Fibroblast of skin of right quadriceps (primary cell): Measurements from ENCODE around the gene NOVA1.
"Not testable (repeated sequence)": the region's sequence is repeated elsewhere in the genome, so short reads cannot be mapped to it uniquely, and the experiment has no call there.

Source experiments
- DNase-seq: peaks from one replicate; pipeline ENCODE4 v3.0.0-alpha.2; 2013

Gene NOVA1, protein sequence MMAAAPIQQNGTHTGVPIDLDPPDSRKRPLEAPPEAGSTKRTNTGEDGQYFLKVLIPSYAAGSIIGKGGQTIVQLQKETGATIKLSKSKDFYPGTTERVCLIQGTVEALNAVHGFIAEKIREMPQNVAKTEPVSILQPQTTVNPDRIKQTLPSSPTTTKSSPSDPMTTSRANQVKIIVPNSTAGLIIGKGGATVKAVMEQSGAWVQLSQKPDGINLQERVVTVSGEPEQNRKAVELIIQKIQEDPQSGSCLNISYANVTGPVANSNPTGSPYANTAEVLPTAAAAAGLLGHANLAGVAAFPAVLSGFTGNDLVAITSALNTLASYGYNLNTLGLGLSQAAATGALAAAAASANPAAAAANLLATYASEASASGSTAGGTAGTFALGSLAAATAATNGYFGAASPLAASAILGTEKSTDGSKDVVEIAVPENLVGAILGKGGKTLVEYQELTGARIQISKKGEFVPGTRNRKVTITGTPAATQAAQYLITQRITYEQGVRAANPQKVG

DNA sequence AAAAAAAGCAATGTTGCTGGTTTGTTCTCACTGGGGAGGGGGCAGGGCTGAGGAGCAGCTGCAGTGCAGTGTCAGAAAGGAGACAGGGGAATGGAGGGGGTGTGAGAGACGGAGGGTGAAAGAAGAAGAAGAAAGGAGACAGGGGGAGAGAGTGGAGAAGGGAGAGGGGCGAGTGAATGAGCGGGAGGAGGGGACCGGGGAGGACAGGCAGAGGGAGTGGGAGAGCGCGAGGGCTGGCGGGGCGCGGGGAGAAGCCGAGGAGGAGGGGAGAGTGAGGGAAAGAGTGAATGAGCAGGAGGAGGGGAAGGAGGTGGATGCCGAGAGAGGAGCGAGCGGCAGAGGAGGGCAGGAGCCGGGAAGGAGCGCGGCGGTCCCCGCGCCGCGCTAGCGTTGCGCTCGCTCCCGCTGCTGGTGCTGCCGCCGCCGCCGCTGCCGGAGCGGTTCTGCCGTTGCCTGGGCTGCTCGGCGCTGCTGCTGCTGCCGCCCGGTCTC is at the start of gene NOVA1:
Gene NOVA1 (minus strand): TSS at position 445 of the 492 bp plus-strand sequence. CDS start 597 bp downstream, outside the sequence.
- DNase-seq, result no peak

DNA sequence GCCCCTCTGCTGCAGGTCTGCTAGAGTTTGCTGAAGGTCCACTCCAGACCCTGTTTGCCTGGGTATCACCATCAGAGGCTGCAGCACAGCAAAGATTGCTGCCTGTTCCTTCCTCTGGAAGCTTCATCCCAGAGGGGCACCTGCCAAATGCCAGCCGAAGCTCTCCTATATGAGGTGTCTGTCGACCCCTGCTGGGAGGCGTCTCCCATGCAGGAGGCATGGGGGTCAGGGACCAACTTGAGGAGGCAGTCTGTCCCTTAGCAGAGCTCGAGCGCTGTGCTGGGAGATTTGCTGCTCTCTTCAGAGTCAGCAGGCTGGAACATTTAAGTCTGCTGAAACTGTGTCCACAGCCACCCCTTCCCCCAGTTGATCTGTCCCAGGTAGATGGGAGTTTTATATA is 47.2 kb upstream of the NOVA1 start:
- not testable (repeated sequence) for DNase-seq

DNA sequence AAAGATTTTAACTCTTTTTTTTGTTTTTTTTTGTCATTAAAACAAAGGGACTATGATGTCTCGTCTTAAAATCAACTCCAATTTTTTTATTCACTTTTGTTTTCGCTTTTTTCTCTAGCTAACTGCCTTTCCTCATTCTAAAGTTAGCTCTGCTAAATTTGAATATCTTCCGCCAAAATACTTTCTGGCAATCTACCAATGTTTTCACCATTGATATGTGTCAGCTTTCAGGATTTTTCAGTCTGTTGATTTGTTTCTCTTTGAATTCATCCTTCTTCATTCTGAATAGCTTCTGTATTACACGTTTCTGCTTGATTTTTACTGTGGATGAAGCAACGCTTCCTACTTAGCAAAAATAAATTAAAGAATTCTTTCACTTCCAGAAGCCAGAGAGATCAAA is 38.7 kb upstream of the NOVA1 start:
- no peak for DNase-seq

DNA sequence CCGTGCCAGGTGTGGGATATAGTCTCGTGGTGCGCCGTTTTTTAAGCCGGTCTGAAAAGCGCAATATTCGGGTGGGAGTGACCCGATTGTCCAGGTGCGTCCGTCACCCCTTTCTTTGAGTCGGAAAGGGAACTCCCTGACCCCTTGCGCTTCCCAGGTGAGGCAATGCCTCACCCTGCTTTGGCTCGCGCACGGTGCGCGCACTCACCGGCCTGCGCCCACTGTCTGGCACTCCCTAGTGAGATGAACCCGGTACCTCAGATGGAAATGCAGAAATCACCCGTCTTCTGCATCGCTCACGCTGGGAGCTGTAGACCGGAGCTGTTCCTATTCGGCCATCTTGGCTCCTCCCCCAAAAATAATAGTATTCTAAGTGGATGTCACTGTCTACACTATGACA is 37.1 kb upstream of the NOVA1 start:
- not testable (repeated sequence) for DNase-seq

DNA sequence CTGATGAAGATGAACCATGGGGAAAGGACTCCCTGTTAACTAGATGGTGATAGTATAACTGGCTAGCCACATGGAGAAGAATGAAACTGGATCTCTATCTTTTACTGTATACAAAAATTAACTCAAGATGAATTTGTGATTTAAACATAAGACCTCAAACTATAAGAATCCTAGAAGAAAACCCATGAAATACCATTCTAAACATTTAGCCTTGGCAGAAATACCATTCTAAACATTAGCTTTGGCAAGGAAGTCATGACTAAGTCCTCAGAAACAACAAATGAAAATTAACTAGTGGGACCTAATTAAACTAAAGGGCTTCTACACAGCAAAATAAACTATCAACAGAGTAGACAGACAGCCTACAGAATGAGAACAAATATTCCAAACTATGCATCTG is 28.4 kb upstream of the NOVA1 start:
- peak; percentile 46 for DNase-seq

DNA sequence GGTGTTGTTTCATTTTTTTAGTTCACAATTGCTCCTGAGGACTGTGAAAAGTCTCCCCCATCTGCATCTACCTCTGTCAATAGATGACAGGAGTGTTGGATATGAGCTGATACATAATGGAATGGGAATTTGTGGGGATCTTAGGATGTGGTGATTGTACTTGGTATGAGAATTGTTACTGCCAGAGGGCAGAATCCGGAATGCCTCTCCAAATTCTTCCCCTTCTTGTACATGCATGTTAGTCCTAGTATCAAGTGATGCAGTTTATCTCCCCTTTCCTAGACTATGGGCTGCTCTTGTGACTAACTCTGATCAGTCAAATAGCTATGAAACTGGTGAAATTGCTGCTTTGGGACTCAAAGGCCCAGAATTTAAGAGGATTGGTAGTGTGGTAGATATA is 24.8 kb upstream of the NOVA1 start:
- DNase-seq, result peak; percentile 31

DNA sequence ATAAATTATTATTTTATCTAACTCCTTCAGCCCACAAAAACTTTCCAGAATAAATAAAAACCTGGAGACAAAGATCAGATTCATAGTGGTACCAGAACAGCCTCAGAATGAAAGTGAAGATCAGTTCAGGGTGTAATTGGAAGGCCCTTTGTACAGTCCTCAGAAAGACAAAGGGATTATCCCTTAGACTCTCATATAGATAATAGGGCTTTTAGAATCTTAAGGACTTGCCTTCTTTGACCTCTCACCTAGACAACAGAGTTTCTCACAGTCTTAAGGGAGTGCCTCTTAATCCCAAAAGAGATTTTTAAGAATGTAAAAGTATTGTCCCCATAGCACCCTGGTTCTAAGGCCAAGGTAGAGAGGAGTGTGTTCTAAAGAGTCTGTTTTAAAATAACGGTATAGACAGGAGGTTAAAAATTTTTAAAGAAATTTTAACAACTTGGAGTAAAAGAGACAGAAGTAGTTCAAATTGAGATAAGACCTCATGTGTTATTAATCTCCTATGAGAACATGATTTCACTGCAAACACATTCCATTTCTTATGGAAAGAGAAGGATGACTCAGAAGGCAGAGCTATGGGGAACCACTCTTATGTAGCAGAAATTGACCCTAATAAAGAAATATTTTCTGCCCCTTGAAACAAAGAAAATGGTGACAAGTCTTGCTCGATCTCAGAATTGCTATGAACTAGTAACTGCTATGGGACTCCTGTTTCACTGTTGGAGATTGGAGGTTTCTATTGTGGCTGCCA is 24.2 kb upstream of the NOVA1 start:
- peak; percentile 78 for DNase-seq

DNA sequence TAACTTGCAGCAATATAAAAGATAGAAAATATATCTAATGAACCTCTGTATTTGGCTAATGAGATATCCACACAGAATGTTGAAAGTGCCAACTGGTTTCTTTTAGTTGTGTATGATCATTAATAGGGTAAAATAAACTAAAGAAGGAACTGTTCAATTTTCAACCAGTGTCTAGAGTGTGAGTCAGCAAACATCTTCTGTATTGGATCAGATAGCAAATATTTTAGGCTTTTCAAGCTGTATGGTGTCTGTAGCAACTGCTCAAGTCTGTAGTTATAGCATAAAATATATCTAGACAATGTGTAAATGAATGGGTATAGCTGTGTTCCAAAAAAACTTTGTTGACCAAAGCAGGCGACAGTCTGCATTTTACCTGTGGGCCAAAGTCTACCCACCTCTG is 23.5 kb upstream of the NOVA1 start:
- peak; percentile 41 for DNase-seq

DNA sequence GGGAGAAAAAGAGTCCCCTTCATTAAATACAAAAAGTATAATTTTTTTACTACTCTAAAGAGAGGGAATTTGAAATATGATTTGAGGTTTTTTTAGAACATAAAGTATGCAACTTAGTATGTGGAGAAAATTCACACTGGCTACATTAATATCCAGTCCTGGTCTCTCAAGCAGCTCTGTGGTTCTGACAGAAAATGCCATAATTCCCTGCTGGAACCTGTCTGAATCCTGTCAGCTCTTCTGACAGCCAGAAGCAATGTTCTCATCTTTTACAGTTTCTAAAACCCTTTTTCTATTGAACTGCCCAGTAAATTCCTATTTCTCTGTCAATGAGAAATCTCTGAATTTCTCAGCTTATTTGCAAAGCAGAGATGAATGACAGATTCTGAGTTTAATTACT is 13.4 kb upstream of the NOVA1 start:
- DNase-seq, result no peak

DNA sequence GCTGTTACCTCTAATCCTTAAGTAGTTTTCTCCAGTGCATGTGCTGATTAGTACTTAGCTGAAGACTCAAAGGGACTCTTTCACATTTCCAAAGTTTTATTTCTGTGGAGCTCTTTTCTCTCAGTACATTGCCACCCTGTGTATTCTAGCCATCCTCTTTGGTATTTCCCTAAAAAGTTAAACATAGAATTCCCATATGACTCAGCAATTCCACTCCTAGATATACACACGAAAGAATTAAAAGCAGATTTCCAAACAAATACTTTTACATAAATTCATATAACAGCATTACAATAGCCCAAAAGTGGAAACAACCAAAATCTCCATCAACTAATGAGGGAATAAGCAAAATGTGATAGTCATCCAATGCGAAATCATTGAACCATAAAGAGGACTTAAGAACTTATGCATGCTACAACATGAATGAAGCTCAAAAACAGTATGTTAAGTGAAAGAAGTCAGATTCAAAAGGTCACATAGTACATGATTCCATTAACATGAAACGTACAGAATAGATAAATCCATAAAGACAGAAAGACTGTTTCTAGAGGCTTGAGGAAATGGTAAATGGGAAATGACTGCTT is 9.0 kb upstream of the NOVA1 start:
- DNase-seq, result peak; percentile 67

DNA sequence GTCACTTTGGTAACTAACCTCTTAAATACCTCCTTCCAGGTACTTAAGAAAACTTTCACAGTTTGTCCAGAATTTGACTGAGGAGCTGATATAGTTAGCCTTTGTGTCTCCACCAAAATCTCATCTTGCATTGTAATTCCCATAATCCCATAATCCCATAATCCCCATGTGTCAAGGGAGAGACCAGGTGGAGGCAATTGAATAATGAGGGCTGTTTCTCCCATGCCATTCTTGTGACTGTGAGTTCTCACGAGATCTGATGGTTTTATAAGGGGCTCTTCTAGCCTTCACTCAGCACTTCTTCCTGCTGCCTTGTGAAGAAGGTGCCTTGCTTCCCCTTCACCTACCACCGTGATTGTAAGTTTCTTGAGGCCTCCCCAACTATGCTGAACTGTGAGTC is 7.8 kb upstream of the NOVA1 start:
- no peak for DNase-seq

DNA sequence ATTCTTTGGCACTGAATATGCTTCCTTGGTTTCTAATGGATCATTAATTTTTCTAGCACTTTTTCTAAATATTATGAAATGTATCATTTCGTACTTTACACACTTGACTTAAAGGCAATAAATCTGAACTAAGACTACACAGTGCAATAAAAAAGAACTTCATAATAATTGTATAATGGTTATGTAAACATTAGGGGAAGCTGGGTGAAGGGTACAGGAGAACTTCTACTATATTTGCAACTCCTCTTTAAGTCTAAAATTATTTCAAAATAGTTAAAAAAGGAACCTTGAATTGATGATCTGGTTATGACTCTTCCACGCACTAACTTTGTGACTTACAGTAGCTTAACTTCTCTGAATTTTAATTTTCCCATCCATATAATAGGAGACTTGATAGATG is 5.1 kb upstream of the NOVA1 start:
- no peak for DNase-seq

DNA sequence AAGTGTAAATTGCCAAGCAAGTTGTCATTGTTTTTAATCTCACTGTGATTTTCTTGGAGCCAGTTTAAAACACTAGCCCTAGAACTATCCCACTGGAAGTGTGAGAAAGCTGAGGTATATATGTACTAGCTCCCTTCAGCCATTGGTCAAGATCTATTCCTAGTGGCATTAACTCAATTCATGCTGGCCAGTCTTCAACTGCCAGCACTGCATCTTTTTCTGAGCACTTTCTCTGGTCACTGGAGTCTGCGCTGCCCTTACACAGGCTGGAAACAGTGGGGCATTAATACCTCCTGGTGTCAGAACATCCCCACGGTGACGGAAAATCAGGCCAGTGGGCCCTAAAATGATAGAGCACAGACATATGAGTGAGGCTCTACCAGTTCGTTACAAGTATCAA is 4.0 kb upstream of the NOVA1 start:
- no peak for DNase-seq

DNA sequence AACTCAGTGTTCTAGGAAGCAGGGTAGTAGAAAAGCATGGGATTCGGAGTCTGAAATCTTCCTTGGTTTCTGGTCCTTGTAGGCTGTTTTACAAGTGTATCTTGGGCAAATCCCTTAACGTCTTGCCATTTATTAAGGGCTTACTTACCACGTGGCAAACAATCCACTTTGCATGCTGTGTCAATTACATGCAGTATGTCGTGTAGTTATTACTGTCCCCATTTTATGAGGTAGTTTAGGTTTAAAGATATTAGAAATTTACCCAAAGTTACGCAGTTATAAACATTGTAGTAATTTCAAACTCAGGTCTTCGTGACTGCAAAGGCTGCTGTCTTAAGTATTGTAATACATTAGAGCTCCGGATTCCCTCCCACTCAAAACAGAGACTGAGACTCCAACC is 1.5 kb upstream of the NOVA1 start:
- DNase-seq, result no peak

DNA sequence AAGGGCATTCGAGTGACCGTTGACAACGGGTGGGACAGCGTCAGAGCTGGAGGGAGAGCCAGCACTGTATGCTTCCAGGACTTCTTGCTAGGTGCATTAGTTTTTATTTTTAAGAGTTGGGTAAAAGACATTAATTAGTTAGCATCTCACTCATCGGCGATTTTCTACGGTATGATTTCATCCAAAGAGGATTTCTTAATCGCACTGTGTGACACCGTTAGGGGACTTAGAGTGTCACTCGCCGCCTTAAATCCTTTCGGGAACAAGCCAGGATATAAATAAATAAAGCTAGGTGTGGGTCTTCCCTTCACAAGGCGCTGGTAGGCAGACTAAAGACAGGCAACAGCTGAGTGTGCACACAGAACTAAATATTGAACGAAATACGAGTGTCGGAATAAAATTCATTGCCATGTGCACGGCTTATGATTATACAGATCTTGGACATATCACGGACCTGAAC is 869 bp upstream of the NOVA1 start:
- DNase-seq, result no peak

DNA sequence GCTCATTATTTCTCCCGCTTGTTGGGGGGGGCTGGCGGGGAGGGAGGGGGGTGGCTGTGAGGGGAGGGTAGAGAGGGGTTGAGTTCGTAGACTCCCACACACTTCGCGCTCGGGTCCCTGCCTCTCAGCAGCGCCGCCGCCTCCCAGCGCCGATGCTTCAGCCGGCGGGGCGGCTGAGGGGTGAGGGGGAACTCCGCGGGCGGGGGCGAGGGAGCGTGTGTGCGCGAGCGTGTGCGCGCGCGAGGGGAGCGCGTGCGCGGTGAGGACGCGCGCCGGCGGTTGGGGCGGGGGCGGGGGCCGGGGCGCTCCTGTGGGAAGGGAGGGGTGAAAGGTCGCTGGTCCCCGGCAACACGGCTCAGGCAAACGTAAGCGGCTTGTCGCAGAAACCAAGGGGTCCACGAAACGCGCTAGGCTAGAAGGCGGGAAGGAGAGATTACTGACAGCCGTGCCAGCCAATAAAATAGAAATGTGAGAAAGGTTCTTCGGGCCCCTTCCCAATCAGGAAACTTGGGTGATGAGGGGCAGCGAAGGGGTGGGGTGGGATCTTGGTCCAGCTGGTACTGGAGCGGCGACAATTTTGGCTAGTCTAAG is 343 bp upstream of the NOVA1 start:
- DNase-seq, result peak; percentile 92

DNA sequence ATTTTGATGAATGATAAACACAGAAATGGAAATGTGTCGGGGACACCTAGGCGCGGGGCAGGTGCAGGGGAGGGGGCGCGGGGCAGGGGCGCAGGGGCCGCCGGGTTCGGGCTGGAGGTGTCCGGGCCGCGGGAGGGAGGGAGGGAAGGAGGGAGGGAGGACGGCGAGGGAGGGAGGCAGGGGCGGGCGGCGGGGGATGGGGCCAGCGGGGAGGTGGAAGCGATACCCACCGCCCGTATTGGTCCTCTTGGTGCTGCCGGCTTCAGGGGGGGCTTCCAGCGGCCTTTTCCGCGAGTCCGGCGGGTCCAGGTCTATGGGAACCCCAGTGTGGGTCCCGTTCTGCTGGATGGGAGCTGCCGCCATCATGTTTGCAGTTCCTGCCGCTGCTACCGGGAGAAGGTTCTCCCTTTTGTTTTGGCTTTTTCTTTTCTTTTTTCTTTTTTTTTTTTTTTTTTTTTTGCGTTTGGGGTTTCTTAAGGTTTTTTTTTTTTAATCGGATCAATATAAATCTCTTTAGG is 703 bp downstream of the NOVA1 start:
- DNase-seq, result peak; percentile 9

DNA sequence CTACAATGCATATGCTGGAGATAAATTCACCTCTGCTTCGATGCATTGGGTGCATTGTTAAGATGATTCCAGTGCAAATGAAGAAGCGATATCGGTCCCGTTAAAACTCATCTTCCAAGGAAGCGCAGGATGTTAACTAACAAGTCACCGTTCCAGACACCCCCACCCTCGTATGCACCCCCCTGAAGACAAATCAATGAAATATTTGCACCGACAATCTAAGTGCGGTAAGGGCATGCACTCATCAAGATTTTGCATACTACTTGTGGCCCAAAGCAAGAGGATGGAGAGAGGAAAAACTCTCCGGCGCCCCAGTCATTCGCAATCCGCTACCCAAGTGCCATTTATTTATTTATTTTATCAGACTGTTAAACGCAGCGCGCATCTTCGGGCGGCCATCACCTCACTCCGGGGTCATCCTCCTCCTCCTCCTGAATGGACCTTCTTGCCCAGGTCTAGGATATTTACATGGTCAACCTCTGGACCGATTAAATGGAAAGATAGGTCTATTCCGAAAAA is 1.2 kb downstream of the NOVA1 start:
- peak; percentile 9 for DNase-seq

DNA sequence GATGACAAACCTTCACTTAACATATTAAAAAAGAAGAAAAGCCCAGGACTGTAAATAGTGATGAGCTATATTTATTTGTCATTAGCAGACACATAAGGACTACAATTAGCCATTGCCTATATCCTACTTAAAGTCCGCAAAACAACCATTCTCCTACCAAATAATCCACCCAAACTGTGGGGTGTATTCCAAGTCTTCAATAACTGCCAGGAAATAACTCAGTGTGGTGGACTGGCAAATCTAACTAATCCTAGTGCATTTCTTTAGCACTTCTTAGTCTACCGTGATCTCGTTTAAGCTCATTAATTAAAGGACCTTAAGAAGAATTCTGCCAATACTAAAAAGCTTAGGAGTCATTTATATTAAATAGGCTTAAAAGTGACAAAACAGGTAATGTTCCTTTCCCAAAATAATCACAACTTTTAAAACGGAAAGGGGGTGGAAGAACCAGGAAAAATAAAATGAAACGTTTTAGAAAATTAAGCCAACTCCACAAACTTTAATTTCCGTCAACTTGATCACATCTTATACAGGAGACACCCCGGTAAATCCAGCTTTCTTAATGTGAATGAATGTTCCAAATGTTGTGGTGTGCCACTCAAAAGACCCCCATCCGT is 1.8 kb downstream of the NOVA1 start:
- no peak for DNase-seq

DNA sequence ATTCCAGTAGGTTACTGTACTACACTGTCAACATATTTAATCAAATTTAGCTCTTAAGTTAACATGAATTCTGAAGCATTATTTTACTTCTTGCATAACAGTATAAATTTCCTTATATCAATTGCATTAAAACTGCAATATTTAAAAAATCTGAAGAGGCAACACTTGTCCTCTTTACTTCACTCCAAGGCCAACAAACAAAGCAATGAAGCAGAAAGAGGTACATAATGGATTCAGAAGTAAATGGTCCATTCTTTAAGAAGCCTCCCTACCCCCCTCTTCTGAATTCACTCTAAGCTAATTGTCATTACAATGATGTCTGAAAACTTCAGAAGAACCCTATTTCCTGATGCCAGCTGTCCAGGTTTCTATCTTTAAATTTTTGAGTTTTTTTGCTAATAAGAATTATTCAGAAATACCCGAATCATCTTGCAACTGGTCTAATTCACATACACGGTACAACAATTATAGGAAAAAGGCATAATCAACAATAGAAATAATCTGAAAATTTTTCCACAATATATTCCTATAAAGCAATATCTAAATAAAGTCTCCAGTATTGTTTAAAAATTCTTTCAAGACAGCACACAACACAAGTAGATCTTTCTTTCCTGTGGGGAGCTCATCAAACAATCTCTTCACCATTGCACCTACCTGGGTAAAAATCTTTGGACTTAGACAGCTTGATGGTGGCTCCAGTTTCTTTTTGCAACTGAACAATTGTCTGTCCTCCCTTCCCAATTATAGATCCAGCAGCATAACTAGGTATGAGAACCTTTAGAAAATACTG is 2.9 kb downstream of the NOVA1 start:
- DNase-seq, result no peak

DNA sequence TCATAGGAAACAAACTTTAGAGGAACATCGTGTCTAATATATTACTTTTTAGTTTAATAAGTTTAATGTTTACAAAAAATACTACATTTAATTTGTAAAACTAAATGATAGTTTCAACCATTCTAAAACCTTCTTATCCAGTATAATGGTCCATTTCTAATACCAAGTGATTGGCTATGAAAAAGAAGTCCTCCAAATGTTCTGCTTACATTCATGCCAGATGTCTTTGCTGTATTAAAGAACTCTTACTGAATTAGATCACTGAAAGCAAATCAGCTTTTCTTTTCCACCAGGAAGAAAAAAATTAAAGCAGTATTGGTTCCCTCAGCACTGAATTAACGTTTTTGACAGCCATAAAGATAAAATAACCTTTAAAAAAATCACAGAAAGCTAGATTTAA is 3.7 kb downstream of the NOVA1 start:
- no peak for DNase-seq
